GM21526 (cell line): ENCODE results near the gene GIT1.

Experiments used
- ATAC-seq: cut with Tn5 transposase; IDR thresholded peaks from one replicate; pipeline ENCODE4 v1.9.1; 2021; ENCODE audit warnings: moderate library complexity; ENCODE audit not compliant: unreplicated experiment, low FRiP score

GIT1 gene

DNA sequence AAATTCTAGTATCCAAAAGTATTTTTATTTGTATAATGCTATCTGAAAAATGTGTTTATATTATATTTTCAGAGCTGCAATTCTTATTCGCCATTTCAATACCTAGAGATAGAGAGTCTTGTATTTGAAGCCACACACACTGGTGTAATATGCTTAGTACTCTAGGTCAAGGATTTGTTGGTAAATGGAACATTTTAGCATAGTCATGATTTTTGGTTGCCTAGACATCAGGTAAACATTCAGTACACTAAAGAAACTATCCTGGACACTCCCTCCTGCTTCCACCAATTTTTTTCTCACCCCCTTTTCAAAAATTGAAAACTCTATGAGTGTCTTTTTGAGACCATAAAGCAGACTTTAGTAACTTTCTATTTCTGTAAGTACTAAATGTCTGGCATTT lies 43.4 kb downstream of the GIT1 start:
- ATAC-seq, result no peak

DNA sequence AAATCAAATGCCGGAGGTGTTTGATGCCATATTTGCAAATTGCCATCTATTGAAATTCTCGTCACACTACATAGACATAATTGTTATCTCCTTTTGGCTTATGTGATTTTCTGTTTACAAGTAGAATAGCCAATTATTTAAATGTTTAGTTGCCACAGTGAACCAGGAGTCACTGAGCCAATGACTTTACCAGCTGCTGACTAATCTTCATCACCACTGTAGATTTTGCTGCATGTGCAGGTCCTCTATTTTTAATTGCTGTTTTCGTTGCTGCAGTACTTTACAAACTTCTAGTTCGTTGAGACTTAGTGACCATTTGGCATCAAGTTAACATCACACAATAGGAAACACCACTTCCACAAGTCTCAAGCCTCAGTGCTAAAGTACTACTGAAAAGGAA lies 45.4 kb downstream of the GIT1 start:
- ATAC-seq, result no peak

DNA sequence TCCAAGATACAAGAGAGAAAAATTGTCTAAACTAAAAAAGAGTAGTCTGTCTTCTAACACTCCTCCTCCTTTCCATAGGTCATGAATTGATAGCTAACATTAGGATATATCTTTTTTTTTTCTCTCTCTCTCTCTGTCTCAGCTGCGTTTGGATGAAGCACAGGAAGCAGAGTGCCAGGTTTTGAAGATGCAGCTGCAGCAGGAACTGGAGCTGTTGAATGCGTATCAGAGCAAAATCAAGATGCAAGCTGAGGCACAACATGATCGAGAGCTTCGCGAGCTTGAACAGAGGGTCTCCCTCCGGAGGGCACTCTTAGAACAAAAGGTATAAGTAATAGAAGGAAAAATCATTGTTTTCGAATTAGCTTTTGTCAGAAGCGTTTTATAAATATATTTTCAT lies 55.5 kb downstream of the GIT1 start:
- no peak for ATAC-seq

DNA sequence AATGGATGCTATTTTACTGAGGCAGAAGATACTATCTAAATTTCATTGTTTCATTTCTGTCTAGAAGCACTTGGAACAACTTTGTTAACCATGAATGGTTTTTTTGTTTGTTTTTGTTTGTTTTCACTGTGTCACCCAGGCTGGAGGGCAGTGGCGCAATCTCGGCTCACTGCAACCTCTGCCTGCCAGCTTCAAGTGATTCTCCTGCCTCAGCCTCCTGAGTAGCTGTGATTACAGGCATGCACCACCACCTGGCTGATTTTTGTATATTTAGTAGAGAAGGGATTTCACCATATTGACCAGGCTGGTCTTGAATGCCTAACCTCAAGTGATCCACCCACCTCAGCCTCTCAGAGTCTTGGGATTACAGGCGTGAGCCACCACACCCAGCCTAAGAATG lies 63.1 kb downstream of the GIT1 start:
- ATAC-seq, result no peak

DNA sequence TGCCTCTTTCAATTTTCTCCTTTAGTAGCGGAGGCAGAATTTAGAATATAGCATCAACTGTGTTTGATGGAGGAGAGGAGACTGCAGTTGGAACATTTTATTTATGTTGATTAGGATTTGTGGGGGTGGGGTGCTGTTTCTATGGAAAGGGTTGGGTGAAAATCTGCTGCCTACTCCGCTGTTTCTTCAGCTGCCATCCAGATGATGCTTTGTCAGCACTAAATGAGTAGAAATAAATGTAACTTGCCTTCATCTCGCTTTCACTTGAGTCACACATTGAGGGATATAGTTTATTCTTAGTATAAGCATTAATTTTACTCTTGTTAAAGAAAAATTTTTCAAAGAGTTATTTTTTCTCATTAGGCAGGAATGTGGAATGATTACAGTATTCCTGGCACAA lies 64.8 kb downstream of the GIT1 start:
- no peak for ATAC-seq
